Fibroblast of pulmonary artery (primary cell): ENCODE results near the gene RSRC1.
"Not testable (repeated sequence)": the region's sequence is repeated elsewhere in the genome, so short reads cannot be mapped to it uniquely, and the experiment has no call there.

Source experiments
- DNase-seq: peaks from one replicate; pipeline ENCODE4 v3.0.0-alpha.2; 2010; ENCODE audit warnings: low read depth
- H3K4me3 ChIP-seq: replicated peaks from 2 replicates; pipeline ENCODE4 v1.5.1; 2011; ENCODE audit warnings: low read depth, mild to moderate bottlenecking, control low read depth, low read length, moderate library complexity
- TF ChIP-seq, protein P1 (sequence below): IDR thresholded peaks from 2 replicates; pipeline ENCODE4 v1.5.1; 2011; ENCODE audit warnings: mild to moderate bottlenecking, control low read depth, low read length, inconsistent platforms; ENCODE audit errors: missing control alignments

Gene RSRC1

DNA sequence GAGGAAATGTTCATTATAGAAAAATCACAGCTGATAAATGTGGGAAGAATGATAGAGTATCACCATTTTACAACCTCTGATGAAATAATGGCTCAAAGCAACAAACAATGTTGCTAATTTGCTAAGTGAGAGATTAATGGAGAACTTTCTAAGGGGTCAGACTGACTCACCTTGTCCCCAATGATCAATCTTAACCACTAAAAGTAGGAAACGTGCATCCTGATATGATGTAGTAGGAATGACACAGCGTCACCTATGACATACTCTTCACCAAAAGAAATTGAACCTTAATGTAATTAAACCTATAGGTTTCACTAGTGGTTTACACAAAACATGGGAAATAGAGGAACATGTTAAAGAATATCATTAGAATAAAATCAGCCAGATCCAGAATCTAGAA lies 426.0 kb downstream of the RSRC1 start:
- TF ChIP-seq, protein P1, sequence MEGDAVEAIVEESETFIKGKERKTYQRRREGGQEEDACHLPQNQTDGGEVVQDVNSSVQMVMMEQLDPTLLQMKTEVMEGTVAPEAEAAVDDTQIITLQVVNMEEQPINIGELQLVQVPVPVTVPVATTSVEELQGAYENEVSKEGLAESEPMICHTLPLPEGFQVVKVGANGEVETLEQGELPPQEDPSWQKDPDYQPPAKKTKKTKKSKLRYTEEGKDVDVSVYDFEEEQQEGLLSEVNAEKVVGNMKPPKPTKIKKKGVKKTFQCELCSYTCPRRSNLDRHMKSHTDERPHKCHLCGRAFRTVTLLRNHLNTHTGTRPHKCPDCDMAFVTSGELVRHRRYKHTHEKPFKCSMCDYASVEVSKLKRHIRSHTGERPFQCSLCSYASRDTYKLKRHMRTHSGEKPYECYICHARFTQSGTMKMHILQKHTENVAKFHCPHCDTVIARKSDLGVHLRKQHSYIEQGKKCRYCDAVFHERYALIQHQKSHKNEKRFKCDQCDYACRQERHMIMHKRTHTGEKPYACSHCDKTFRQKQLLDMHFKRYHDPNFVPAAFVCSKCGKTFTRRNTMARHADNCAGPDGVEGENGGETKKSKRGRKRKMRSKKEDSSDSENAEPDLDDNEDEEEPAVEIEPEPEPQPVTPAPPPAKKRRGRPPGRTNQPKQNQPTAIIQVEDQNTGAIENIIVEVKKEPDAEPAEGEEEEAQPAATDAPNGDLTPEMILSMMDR: no peak
- no peak for DNase-seq
- no peak overlapping the region for H3K4me3 ChIP-seq

DNA sequence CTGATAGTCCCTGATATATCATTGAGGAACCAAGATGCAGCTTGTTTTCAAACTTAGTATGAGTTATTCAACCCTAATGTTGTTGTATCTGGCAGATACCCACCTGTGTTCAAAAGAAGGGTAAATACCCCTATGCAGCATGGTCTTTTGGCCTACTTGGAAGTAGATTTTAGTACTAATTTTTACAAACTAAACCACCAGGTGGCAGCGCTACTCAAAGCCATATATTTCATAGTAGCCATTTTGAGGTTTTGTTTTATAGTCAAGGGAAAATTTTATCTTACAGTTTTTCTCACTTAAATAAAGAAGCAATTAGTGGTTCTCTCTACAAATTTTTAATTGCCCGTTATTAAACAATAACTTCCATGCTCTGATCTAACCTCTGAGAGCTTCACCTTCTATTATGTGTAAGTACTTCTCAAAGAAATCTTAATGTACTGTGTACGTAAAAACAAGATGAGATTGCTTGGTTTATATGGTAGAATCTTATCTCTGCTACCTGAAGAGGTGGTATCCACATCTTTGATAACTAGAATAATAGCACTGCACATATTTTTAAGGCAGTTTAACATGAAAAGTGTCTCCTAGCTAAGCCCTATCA lies 429.6 kb downstream of the RSRC1 start:
- DNase-seq: peak; percentile 75
- TF ChIP-seq, protein P1: peak; percentile 53
- H3K4me3 ChIP-seq: no peak overlapping the region

DNA sequence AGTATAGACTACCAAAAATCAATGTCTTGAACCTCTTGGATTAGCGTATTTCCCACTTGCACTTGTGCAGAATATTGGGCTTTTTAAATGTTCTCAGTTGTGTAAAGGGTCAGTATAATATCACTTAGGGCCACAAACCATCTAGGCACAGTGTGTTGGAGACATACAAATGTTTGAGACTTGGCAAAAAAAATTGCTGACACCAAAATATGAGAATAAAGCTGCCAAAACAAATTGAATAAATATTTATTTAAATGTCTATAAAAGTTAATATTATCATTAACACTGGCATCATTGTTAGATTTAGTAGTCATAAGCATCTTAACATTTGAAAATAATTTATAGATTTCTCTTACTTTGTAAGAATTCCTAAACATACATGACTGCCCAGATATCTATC lies 430.2 kb downstream of the RSRC1 start:
- no peak for DNase-seq
- TF ChIP-seq, protein P1: no peak
- H3K4me3 ChIP-seq: no peak overlapping the region

DNA sequence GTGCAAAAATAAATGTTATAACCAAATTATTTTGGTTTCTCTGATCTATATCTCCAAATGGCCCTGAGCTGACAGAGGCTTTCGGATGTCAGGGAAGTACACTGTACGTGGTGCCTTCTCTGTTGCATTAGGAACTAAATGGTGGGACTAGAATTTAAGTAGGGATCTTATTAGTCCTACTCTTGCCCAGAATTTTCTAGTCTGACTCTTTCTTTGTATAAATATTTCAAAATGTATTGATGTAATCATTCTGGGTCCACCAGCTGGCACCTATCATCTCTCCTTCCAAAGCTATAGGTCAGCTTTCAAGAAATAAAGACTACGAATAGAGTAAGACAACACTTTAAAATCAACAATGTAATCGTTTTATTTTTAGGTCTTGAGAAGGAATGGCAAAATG lies 438.8 kb downstream of the RSRC1 start:
- DNase-seq: no peak
- no peak overlapping the region for H3K4me3 ChIP-seq

DNA sequence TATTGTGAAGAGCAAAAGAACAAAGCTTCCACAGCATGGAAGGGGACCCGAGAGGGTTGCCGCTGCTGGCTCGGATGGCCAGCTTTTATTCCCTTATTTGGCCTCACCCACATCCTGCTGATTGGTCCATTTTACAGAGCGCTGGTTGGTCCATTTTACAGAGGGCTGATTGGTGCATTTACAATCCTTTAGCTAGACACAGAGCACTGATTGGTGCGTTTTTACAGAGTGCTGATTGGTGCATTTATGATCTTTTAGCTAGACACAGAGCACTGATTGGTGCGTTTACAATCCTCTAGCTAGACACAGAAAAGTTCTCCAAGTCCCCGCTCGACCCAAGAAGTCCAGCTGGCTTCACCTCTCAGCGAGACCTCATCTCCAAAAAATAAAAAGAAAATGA lies 440.0 kb downstream of the RSRC1 start:
- not testable (repeated sequence) for DNase-seq

More for the DNA sequence above, 438.8 kb downstream of the RSRC1 start:
- TF ChIP-seq, protein P1: no peak

DNA sequence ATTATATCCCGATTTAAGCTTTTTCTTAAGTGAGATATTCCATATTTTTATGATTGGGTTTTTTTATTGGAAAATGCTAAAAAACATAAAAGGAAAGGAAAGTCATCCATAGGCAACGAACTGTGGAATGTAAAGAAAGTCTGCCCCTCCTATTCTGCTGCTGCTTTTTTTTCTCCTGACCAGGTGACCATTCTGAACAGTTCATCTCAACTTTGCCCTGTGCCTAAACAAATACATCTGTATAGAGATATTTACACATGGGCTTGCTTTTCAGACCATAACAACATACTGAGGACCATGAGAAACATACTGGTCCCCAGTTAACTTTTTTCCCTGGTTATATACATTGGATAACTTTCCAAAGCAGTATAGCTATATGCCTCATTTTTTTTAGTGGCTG lies 442.2 kb downstream of the RSRC1 start:
- TF ChIP-seq, protein P1: no peak
- no peak for DNase-seq
- H3K4me3 ChIP-seq: no peak overlapping the region

More for the DNA sequence above, 440.0 kb downstream of the RSRC1 start:
- H3K4me3 ChIP-seq: not testable (repeated sequence)

DNA sequence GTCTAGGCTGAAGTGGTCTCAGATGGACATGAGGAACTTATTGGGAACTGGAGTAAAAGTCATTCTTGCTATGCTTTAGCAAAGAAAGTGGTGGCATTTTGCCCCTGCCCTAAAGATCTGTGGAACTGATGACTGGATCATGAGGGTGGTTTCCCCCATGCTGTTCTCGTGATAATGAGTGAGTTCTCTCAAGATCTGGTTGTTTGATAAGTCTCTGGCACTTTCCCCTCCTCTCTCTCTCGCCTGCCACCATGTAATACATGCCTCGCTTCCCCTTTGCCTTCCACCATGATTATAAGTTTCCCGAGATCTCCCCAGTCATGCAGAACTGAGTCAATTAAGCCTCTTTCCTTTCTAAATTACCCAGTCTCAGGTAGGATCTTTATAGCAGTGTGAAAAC lies 449.6 kb downstream of the RSRC1 start:
- H3K4me3 ChIP-seq: no peak overlapping the region
- DNase-seq: no peak
- TF ChIP-seq, protein P1: no peak
